HEK293 (cell line): ENCODE results near the gene TNIK.

ENCODE experiments used
- GLI4 ChIP-seq: fragments of 450-650 bp; formaldehyde crosslinking; IDR thresholded peaks from 2 replicates; pipeline ENCODE4 v1.5.1; 2016; ENCODE audit warnings: missing biosample characterization, missing genetic modification characterization
- HOXA7 ChIP-seq: sonication (generic); formaldehyde crosslinking; IDR thresholded peaks from 2 replicates; pipeline ENCODE4 v1.8.1; 2022; ENCODE audit warnings: missing genetic modification reagents, borderline replicate concordance
- HOXD13 ChIP-seq: sonication (generic); formaldehyde crosslinking; IDR thresholded peaks from 2 replicates; pipeline ENCODE4 v1.8.0; 2022; ENCODE audit warnings: missing genetic modification reagents, borderline replicate concordance
- IKZF3 ChIP-seq: fragments of 450-650 bp; IDR thresholded peaks from 2 replicates; pipeline ENCODE4 v1.5.0; 2018; ENCODE audit warnings: missing biosample characterization, mild to moderate bottlenecking, missing genetic modification characterization, moderate library complexity
- KLF1 ChIP-seq: fragments of 450-650 bp; formaldehyde crosslinking; IDR thresholded peaks from 2 replicates; pipeline ENCODE4 v1.5.1; 2016; ENCODE audit warnings: missing biosample characterization, missing genetic modification characterization
- KLF16 ChIP-seq: fragments of 450-650 bp; formaldehyde crosslinking; IDR thresholded peaks from 2 replicates; pipeline ENCODE4 v1.5.1; 2017; ENCODE audit warnings: missing biosample characterization, missing genetic modification characterization
- KLF17 ChIP-seq: fragments of 450-650 bp; formaldehyde crosslinking; IDR thresholded peaks from 2 replicates; pipeline ENCODE4 v1.5.1; 2016; ENCODE audit warnings: missing biosample characterization, missing genetic modification characterization
- KLF8 ChIP-seq: fragments of 450-650 bp; formaldehyde crosslinking; IDR thresholded peaks from 2 replicates; pipeline ENCODE4 v1.5.1; 2016; ENCODE audit warnings: missing biosample characterization, missing genetic modification characterization
- SCRT2 ChIP-seq: fragments of 450-650 bp; formaldehyde crosslinking; IDR thresholded peaks from 2 replicates; pipeline ENCODE4 v1.5.1; 2016; ENCODE audit warnings: missing biosample characterization, missing genetic modification characterization
- SP2 ChIP-seq: fragments of 450-650 bp; formaldehyde crosslinking; IDR thresholded peaks from 2 replicates; pipeline ENCODE4 v1.5.1; 2016; ENCODE audit warnings: missing biosample characterization, missing genetic modification characterization
- WT1 ChIP-seq: fragments of 450-650 bp; formaldehyde crosslinking; IDR thresholded peaks from 2 replicates; pipeline ENCODE4 v1.5.1; 2016; ENCODE audit warnings: missing biosample characterization, missing genetic modification characterization
- YY1 ChIP-seq: fragments of 450-650 bp; formaldehyde crosslinking; IDR thresholded peaks from 2 replicates; pipeline ENCODE4 v1.5.1; 2018; ENCODE audit warnings: missing biosample characterization, missing genetic modification characterization
- ZFP3 ChIP-seq: fragments of 450-650 bp; formaldehyde crosslinking; IDR thresholded peaks from 2 replicates; pipeline ENCODE4 v1.5.1; 2016; ENCODE audit warnings: low read depth, missing biosample characterization, missing genetic modification characterization
- ZNF148 ChIP-seq: fragments of 450-650 bp; formaldehyde crosslinking; IDR thresholded peaks from 2 replicates; pipeline ENCODE4 v1.5.0; 2017; ENCODE audit warnings: missing biosample characterization, missing genetic modification characterization, borderline replicate concordance
- ZNF155 ChIP-seq: fragments of 450-650 bp; formaldehyde crosslinking; IDR thresholded peaks from 2 replicates; pipeline ENCODE4 v1.5.1; 2016; ENCODE audit warnings: missing biosample characterization, missing genetic modification characterization
- ZNF2 ChIP-seq: fragments of 450-650 bp; formaldehyde crosslinking; IDR thresholded peaks from 2 replicates; pipeline ENCODE4 v1.5.1; 2016; ENCODE audit warnings: missing biosample characterization, missing genetic modification characterization
- ZNF211 ChIP-seq: fragments of 450-650 bp; formaldehyde crosslinking; IDR thresholded peaks from 2 replicates; pipeline ENCODE4 v1.5.1; 2016; ENCODE audit warnings: low read depth, missing biosample characterization, missing genetic modification characterization
- ZNF221 ChIP-seq: fragments of 450-650 bp; formaldehyde crosslinking; IDR thresholded peaks from 2 replicates; pipeline ENCODE4 v1.5.1; 2017; ENCODE audit warnings: missing biosample characterization, missing genetic modification characterization, borderline replicate concordance
- ZNF23 ChIP-seq: fragments of 450-650 bp; formaldehyde crosslinking; IDR thresholded peaks from 2 replicates; pipeline ENCODE4 v1.5.1; 2016; ENCODE audit warnings: missing biosample characterization, missing genetic modification characterization, borderline replicate concordance
- ZNF324 ChIP-seq: fragments of 450-650 bp; formaldehyde crosslinking; IDR thresholded peaks from 2 replicates; pipeline ENCODE4 v1.5.1; 2016; ENCODE audit warnings: missing biosample characterization, missing genetic modification characterization
- ZNF501 ChIP-seq: fragments of 450-650 bp; formaldehyde crosslinking; IDR thresholded peaks from 2 replicates; pipeline ENCODE4 v1.5.1; 2016; ENCODE audit warnings: missing biosample characterization, missing genetic modification characterization
- ZNF549 ChIP-seq: fragments of 450-650 bp; IDR thresholded peaks from 2 replicates; pipeline ENCODE4 v1.5.1; 2018; ENCODE audit warnings: missing biosample characterization, missing genetic modification characterization, mild to moderate bottlenecking, inconsistent platforms, moderate library complexity
- ZNF610 ChIP-seq: fragments of 450-650 bp; formaldehyde crosslinking; IDR thresholded peaks from 2 replicates; pipeline ENCODE4 v1.5.1; 2016; ENCODE audit warnings: missing biosample characterization, missing genetic modification characterization, borderline replicate concordance
- ZNF626 ChIP-seq: fragments of 450-650 bp; sonication (Bioruptor Pico); formaldehyde crosslinking; IDR thresholded peaks from 2 replicates; pipeline ENCODE4 v1.5.1; 2018; ENCODE audit warnings: missing biosample characterization, missing genetic modification characterization, inconsistent platforms
- ZNF629 ChIP-seq: fragments of 450-650 bp; formaldehyde crosslinking; IDR thresholded peaks from 2 replicates; pipeline ENCODE4 v1.5.1; 2017; ENCODE audit warnings: missing biosample characterization, missing genetic modification characterization
- ZNF843 ChIP-seq: fragments of 450-650 bp; formaldehyde crosslinking; IDR thresholded peaks from 2 replicates; pipeline ENCODE4 v1.5.1; 2016; ENCODE audit warnings: missing biosample characterization, missing genetic modification characterization
- ZSCAN23 ChIP-seq: fragments of 450-650 bp; formaldehyde crosslinking; IDR thresholded peaks from 2 replicates; pipeline ENCODE4 v1.5.1; 2016; ENCODE audit warnings: missing biosample characterization, missing genetic modification characterization
- TF ChIP-seq, protein P1 (sequence below): fragments of 450-650 bp; formaldehyde crosslinking; IDR thresholded peaks from 2 replicates; pipeline ENCODE4 v1.5.1; 2016; ENCODE audit warnings: missing biosample characterization, missing genetic modification characterization
- TF ChIP-seq, protein P2 (sequence below): fragments of 450-650 bp; formaldehyde crosslinking; IDR thresholded peaks from 2 replicates; pipeline ENCODE4 v1.5.1; 2016; ENCODE audit warnings: missing biosample characterization, missing genetic modification characterization
- TF ChIP-seq, protein P3 (sequence below): fragments of 450-650 bp; formaldehyde crosslinking; IDR thresholded peaks from 2 replicates; pipeline ENCODE4 v1.5.1; 2017; ENCODE audit warnings: missing biosample characterization, missing genetic modification characterization

The TNIK gene

GRCh38 chr3:171459942-171460724 is at the start of gene TNIK (continued):
- TF ChIP-seq GLI4 (tag by site-specific recombination) (peak; percentile 24; the same call in 1 of the 2 replicates), ZSCAN23 (tag by site-specific recombination) (no peak), KLF16 (tag by site-specific recombination) (peak; percentile 57; the same call in 1 of the 2 replicates), YY1 (no peak), HOXA7 (CRISPR knock-in tag) (no peak), ZNF155 (tag by site-specific recombination) (no peak), SCRT2 (tag by site-specific recombination) (no peak), ZNF501 (no peak; the same call in 1 of the 2 replicates), ZFP3 (no peak), ZNF324 (tag by site-specific recombination) (no peak), ZNF221 (tag by site-specific recombination) (no peak), HOXD13 (CRISPR knock-in tag) (no peak), ZNF843 (tag by site-specific recombination) (0 out of 2 replicates have a peak, but pooled peaks have one; percentile 40), ZNF629 (tag by site-specific recombination) (peak; percentile 67), ZNF23 (tag by site-specific recombination) (no peak), KLF17 (tag by site-specific recombination) (peak; percentile 68; the same call in 1 of the 2 replicates), IKZF3 (tag by site-specific recombination) (peak; percentile 70), ZNF549 (no peak), ZNF2 (tag by site-specific recombination) (peak; percentile 20; the same call in 1 of the 2 replicates), KLF1 (tag by site-specific recombination) (0 out of 2 replicates have a peak, but pooled peaks have one; percentile 16), SP2 (tag by site-specific recombination) (peak; percentile 72), ZNF211 (tag by site-specific recombination) (no peak), KLF8 (tag by site-specific recombination) (peak; percentile 67; the same call in 1 of the 2 replicates), ZNF626 (tag by site-specific recombination) (no peak), ZNF148 (no peak), WT1 (tag by site-specific recombination) (peak; percentile 77), ZNF610 (no peak; the same call in 1 of the 2 replicates)
- TF ChIP-seq, protein P1, sequence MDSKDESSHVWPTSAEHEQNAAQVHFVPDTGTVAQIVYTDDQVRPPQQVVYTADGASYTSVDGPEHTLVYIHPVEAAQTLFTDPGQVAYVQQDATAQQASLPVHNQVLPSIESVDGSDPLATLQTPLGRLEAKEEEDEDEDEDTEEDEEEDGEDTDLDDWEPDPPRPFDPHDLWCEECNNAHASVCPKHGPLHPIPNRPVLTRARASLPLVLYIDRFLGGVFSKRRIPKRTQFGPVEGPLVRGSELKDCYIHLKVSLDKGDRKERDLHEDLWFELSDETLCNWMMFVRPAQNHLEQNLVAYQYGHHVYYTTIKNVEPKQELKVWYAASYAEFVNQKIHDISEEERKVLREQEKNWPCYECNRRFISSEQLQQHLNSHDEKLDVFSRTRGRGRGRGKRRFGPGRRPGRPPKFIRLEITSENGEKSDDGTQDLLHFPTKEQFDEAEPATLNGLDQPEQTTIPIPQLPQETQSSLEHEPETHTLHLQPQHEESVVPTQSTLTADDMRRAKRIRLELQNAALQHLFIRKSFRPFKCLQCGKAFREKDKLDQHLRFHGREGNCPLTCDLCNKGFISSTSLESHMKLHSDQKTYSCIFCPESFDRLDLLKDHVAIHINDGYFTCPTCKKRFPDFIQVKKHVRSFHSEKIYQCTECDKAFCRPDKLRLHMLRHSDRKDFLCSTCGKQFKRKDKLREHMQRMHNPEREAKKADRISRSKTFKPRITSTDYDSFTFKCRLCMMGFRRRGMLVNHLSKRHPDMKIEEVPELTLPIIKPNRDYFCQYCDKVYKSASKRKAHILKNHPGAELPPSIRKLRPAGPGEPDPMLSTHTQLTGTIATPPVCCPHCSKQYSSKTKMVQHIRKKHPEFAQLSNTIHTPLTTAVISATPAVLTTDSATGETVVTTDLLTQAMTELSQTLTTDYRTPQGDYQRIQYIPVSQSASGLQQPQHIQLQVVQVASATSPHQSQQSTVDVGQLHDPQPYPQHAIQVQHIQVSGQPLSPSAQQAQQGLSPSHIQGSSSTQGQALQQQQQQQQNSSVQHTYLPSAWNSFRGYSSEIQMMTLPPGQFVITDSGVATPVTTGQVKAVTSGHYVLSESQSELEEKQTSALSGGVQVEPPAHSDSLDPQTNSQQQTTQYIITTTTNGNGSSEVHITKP = peak; percentile 92
- TF ChIP-seq, protein P2, sequence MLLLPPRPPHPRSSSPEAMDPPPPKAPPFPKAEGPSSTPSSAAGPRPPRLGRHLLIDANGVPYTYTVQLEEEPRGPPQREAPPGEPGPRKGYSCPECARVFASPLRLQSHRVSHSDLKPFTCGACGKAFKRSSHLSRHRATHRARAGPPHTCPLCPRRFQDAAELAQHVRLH = no peak
- TF ChIP-seq, protein P3, sequence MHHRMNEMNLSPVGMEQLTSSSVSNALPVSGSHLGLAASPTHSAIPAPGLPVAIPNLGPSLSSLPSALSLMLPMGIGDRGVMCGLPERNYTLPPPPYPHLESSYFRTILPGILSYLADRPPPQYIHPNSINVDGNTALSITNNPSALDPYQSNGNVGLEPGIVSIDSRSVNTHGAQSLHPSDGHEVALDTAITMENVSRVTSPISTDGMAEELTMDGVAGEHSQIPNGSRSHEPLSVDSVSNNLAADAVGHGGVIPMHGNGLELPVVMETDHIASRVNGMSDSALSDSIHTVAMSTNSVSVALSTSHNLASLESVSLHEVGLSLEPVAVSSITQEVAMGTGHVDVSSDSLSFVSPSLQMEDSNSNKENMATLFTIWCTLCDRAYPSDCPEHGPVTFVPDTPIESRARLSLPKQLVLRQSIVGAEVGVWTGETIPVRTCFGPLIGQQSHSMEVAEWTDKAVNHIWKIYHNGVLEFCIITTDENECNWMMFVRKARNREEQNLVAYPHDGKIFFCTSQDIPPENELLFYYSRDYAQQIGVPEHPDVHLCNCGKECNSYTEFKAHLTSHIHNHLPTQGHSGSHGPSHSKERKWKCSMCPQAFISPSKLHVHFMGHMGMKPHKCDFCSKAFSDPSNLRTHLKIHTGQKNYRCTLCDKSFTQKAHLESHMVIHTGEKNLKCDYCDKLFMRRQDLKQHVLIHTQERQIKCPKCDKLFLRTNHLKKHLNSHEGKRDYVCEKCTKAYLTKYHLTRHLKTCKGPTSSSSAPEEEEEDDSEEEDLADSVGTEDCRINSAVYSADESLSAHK (tag by site-specific recombination) = no peak
